ENCODE measurements around the gene ETV6. TPM values are rescaled to one million over a fixed set of nuclear protein-coding genes. Genes with fewer than 3 reads are reported as not detected.

The ETV6 gene
- total RNA-seq, 1 experiment from 2014 or later: 14.1 TPM

GRCh38 chr12:11759899-11760298 lies 110.4 kb downstream of the ETV6 start:
- no peak for ATAC-seq
- no peaks in the 10 kb centered on the region for H3K79me2 ChIP-seq (ENCODE audit: insufficient read depth, low read length)

More at GRCh38 chr12:11759899-11760298, 110.4 kb downstream of the ETV6 start:
- intact Hi-C loops (cut with micrococcal nuclease): no loop called here
- H4K20me1 ChIP-seq (ENCODE audit: insufficient read depth): no peaks in the 10 kb centered on the region
- no peaks in the 10 kb centered on the region for H3K4me1 ChIP-seq (ENCODE audit: control insufficient read depth in 1 of 2, insufficient read depth in 2 of 2, low read length in 2 of 2)
- H3K36me3 ChIP-seq (ENCODE audit: control insufficient read depth in 1 of 2, insufficient read depth in 2 of 2, low read length in 2 of 2): no peaks in the 10 kb centered on the region
- no TSS peak for BruUV-seq (replicated peaks)
- TF ChIP-seq JUND (IDR thresholded peaks at IDR 0.05) (no peak), TCF7L2 (IDR thresholded peaks at IDR 0.05; ENCODE audit: borderline replicate concordance, extremely low read depth, insufficient read depth, insufficient read length) (no peak), SP1 (IDR thresholded peaks at IDR 0.05; ENCODE audit: low read depth) (no peak), ZNF274 (IDR thresholded peaks at IDR 0.05; ENCODE audit: low read depth, low read length) (no peak), CEBPB (IDR thresholded peaks at IDR 0.05; ENCODE audit: low read depth) (no peak), FOSL1 (IDR thresholded peaks at IDR 0.05; ENCODE audit: low read depth) (no peak), EZH2phosphoT487 (IDR thresholded peaks at IDR 0.05; ENCODE audit: borderline replicate concordance) (no peak), POLR2A (IDR thresholded peaks at IDR 0.05; ENCODE audit: borderline replicate concordance, extremely low read depth, insufficient read depth, insufficient read length) (no peak), CBX3 (IDR thresholded peaks at IDR 0.05; ENCODE audit: low read depth) (no peak), POLR2AphosphoS5 (IDR thresholded peaks at IDR 0.05; ENCODE audit: low read depth, low read length) (no peak), YY1 (IDR thresholded peaks at IDR 0.05; ENCODE audit: extremely low read depth, insufficient replicate concordance, low read depth, low read length) (no peak), RAD21 (IDR thresholded peaks at IDR 0.05; ENCODE audit: low read depth) (no peak), ELF1 (IDR thresholded peaks at IDR 0.05; ENCODE audit: borderline replicate concordance, low read depth) (no peak), EGR1 (IDR thresholded peaks at IDR 0.05; ENCODE audit: low read depth) (no peak)
- TF ChIP-seq, protein P1, sequence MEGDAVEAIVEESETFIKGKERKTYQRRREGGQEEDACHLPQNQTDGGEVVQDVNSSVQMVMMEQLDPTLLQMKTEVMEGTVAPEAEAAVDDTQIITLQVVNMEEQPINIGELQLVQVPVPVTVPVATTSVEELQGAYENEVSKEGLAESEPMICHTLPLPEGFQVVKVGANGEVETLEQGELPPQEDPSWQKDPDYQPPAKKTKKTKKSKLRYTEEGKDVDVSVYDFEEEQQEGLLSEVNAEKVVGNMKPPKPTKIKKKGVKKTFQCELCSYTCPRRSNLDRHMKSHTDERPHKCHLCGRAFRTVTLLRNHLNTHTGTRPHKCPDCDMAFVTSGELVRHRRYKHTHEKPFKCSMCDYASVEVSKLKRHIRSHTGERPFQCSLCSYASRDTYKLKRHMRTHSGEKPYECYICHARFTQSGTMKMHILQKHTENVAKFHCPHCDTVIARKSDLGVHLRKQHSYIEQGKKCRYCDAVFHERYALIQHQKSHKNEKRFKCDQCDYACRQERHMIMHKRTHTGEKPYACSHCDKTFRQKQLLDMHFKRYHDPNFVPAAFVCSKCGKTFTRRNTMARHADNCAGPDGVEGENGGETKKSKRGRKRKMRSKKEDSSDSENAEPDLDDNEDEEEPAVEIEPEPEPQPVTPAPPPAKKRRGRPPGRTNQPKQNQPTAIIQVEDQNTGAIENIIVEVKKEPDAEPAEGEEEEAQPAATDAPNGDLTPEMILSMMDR (IDR thresholded peaks at IDR 0.05 in 2 of 3, conservative IDR thresholded peaks at IDR 0.05 in 1 of 3; ENCODE audit: borderline replicate concordance in 1 of 3, insufficient read depth in 1 of 3, low read depth in 2 of 3, low read length in 2 of 3): no peak
- TF ChIP-seq, protein P2, sequence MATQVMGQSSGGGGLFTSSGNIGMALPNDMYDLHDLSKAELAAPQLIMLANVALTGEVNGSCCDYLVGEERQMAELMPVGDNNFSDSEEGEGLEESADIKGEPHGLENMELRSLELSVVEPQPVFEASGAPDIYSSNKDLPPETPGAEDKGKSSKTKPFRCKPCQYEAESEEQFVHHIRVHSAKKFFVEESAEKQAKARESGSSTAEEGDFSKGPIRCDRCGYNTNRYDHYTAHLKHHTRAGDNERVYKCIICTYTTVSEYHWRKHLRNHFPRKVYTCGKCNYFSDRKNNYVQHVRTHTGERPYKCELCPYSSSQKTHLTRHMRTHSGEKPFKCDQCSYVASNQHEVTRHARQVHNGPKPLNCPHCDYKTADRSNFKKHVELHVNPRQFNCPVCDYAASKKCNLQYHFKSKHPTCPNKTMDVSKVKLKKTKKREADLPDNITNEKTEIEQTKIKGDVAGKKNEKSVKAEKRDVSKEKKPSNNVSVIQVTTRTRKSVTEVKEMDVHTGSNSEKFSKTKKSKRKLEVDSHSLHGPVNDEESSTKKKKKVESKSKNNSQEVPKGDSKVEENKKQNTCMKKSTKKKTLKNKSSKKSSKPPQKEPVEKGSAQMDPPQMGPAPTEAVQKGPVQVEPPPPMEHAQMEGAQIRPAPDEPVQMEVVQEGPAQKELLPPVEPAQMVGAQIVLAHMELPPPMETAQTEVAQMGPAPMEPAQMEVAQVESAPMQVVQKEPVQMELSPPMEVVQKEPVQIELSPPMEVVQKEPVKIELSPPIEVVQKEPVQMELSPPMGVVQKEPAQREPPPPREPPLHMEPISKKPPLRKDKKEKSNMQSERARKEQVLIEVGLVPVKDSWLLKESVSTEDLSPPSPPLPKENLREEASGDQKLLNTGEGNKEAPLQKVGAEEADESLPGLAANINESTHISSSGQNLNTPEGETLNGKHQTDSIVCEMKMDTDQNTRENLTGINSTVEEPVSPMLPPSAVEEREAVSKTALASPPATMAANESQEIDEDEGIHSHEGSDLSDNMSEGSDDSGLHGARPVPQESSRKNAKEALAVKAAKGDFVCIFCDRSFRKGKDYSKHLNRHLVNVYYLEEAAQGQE (IDR thresholded peaks at IDR 0.05; ENCODE audit: low read depth): no peak
- no peak overlapping the region for H3K27ac ChIP-seq (ENCODE audit: low read depth, low read length)
- no peaks in the 10 kb centered on the region for H3K9me2 ChIP-seq (ENCODE audit: insufficient read depth)
- H3K27me3 ChIP-seq (ENCODE audit: insufficient read depth, low read length): no peaks in the 10 kb centered on the region
- no peak overlapping the region for H3K4me2 ChIP-seq (ENCODE audit: low read length)
- CTCF ChIA-PET: no interaction called here
- H3K9me3 ChIP-seq (ENCODE audit: control insufficient read depth in 1 of 2, insufficient read depth in 1 of 2, low read depth in 1 of 2, low read length in 2 of 2): no peaks in the 10 kb centered on the region
- RAD21 ChIA-PET (ENCODE audit: low non-redundant PET in 1 of 2, low total read pairs in 2 of 2, uncharacterized antibody in 2 of 2, unreplicated experiment in 2 of 2): no interaction called here
- no peak overlapping the region for H2AFZ ChIP-seq (ENCODE audit: low read depth, low read length, poor library complexity, severe bottlenecking)
- H3K4me3 ChIP-seq (replicated peaks in 1 of 2; ENCODE audit: low read depth in 1 of 2, low read length in 2 of 2): no peak overlapping the region
- H3K9ac ChIP-seq (ENCODE audit: low read length): no peak overlapping the region
- POLR2A ChIA-PET: no interaction called here
- no peak for DNase-seq (ENCODE audit: low read depth, low spot score)
